Measurements from ENCODE around the gene NELL1.

DNA sequence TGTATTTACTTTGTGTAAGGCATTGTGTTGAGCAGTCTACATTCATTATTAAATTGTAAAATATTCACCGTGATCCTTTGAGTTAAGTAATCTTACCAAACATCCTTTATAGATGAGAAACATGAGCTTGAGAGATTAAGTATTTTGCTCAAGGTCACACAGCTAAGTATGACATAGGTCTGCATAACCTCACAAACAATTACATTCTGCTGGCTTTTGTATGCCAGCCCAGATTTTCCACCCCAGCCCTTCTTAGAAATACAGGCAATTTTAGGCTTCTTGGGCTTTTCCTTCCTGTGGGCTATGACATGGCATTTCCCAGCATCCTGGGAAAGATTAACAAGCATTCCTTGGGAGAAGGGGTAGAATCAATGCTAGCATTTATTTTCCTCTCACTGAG, 357.3 kb downstream of the NELL1 start:
- no peak for TF ChIP-seq EZH2phosphoT487 (IDR thresholded peaks at IDR 0.05; ENCODE audit: unreplicated experiment)
- TF ChIP-seq, protein P1, sequence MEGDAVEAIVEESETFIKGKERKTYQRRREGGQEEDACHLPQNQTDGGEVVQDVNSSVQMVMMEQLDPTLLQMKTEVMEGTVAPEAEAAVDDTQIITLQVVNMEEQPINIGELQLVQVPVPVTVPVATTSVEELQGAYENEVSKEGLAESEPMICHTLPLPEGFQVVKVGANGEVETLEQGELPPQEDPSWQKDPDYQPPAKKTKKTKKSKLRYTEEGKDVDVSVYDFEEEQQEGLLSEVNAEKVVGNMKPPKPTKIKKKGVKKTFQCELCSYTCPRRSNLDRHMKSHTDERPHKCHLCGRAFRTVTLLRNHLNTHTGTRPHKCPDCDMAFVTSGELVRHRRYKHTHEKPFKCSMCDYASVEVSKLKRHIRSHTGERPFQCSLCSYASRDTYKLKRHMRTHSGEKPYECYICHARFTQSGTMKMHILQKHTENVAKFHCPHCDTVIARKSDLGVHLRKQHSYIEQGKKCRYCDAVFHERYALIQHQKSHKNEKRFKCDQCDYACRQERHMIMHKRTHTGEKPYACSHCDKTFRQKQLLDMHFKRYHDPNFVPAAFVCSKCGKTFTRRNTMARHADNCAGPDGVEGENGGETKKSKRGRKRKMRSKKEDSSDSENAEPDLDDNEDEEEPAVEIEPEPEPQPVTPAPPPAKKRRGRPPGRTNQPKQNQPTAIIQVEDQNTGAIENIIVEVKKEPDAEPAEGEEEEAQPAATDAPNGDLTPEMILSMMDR (conservative IDR thresholded peaks at IDR 0.05; ENCODE audit: low read depth in 2 of 2) = no peak
- TF ChIP-seq EZH2 (IDR thresholded peaks at IDR 0.05; ENCODE audit: low read depth, unreplicated experiment) = no peak
- TF ChIP-seq, protein P2, sequence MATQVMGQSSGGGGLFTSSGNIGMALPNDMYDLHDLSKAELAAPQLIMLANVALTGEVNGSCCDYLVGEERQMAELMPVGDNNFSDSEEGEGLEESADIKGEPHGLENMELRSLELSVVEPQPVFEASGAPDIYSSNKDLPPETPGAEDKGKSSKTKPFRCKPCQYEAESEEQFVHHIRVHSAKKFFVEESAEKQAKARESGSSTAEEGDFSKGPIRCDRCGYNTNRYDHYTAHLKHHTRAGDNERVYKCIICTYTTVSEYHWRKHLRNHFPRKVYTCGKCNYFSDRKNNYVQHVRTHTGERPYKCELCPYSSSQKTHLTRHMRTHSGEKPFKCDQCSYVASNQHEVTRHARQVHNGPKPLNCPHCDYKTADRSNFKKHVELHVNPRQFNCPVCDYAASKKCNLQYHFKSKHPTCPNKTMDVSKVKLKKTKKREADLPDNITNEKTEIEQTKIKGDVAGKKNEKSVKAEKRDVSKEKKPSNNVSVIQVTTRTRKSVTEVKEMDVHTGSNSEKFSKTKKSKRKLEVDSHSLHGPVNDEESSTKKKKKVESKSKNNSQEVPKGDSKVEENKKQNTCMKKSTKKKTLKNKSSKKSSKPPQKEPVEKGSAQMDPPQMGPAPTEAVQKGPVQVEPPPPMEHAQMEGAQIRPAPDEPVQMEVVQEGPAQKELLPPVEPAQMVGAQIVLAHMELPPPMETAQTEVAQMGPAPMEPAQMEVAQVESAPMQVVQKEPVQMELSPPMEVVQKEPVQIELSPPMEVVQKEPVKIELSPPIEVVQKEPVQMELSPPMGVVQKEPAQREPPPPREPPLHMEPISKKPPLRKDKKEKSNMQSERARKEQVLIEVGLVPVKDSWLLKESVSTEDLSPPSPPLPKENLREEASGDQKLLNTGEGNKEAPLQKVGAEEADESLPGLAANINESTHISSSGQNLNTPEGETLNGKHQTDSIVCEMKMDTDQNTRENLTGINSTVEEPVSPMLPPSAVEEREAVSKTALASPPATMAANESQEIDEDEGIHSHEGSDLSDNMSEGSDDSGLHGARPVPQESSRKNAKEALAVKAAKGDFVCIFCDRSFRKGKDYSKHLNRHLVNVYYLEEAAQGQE (IDR thresholded peaks at IDR 0.05; ENCODE audit: unreplicated experiment) = no peak
- no peak for TF ChIP-seq POLR2AphosphoS5 (IDR thresholded peaks at IDR 0.05; ENCODE audit: low read depth)
- TF ChIP-seq, protein P3, sequence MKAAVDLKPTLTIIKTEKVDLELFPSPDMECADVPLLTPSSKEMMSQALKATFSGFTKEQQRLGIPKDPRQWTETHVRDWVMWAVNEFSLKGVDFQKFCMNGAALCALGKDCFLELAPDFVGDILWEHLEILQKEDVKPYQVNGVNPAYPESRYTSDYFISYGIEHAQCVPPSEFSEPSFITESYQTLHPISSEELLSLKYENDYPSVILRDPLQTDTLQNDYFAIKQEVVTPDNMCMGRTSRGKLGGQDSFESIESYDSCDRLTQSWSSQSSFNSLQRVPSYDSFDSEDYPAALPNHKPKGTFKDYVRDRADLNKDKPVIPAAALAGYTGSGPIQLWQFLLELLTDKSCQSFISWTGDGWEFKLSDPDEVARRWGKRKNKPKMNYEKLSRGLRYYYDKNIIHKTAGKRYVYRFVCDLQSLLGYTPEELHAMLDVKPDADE (IDR thresholded peaks at IDR 0.05) = no peak

All from GM23338 (cell line).